ENCODE results near the gene NR3C1.

GRCh38 chr5:143437666-143438273 lies 34.3 kb upstream of the NR3C1 start:
- TF ChIP-seq, protein P1, sequence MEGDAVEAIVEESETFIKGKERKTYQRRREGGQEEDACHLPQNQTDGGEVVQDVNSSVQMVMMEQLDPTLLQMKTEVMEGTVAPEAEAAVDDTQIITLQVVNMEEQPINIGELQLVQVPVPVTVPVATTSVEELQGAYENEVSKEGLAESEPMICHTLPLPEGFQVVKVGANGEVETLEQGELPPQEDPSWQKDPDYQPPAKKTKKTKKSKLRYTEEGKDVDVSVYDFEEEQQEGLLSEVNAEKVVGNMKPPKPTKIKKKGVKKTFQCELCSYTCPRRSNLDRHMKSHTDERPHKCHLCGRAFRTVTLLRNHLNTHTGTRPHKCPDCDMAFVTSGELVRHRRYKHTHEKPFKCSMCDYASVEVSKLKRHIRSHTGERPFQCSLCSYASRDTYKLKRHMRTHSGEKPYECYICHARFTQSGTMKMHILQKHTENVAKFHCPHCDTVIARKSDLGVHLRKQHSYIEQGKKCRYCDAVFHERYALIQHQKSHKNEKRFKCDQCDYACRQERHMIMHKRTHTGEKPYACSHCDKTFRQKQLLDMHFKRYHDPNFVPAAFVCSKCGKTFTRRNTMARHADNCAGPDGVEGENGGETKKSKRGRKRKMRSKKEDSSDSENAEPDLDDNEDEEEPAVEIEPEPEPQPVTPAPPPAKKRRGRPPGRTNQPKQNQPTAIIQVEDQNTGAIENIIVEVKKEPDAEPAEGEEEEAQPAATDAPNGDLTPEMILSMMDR (IDR thresholded peaks at IDR 0.05) = no peak
- TF ChIP-seq POLR2A (IDR thresholded peaks at IDR 0.05) = no peak

All from uterus (tissue), 2 donors.